GM18507 (cell line): ENCODE results near the gene MAGEA3.
"Not testable (repeated sequence)": the region's sequence is repeated elsewhere in the genome, so short reads cannot be mapped to it uniquely, and the experiment has no call there.

ENCODE experiments used
- DNase-seq: peaks from one replicate; pipeline ENCODE4 v3.0.0; 2011; ENCODE audit warnings: low read depth; ENCODE audit not compliant: insufficient read length; ENCODE audit errors: extremely low spot score
- FAIRE-seq: peaks from 2 replicates; lab custom pipeline; 2011; peaks lifted over from hg19 to GRCh38; lab: Jason Lieb, UNC

Gene MAGEA3

DNA sequence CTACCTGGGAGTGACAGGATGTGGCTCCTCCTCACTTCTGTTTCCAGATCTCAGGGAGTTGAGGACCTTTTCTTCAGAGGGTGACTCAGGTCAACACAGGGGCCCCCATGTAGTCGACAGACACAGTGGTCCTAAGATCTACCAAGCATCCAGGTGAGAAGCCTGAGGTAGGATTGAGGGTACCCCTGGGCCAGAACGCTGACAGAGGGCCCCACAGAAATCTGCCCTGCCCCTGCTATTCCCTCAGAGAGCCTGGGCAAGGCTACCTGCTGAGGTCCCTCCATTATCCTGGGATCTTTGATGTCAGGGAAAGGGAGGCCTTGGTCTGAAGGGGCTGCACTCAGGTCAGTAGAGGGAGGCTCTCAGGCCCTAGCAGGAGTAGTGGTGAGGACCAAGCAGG is 36.5 kb downstream of the MAGEA3 start:
- no peak for FAIRE-seq
- no peak for DNase-seq

DNA sequence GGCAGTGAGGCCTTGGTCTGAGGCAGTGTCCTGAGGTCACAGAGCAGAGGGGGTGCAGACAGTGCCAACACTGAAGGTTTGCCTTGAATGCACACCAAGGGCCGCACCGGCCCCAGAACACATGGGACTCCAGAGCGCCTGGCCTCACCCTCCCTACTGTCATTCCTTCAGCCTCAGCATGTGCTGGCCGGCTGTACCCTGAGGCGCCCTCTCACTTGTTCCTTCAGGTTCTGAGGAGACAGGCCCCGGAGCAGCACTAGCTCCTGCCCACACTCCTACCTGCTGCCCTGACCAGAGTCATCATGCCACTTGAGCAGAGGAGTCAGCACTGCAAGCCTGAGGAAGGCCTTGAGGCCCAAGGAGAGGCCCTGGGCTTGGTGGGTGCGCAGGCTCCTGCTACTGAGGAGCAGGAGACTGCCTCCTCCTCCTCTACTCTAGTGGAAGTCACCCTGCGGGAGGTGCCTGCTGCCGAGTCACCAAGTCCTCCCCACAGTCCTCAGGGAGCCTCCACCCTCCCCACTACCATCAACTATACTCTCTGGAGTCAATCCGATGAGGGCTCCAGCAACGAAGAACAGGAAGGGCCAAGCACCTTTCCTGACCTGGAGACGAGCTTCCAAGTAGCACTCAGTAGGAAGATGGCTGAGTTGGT is 37.4 kb downstream of the MAGEA3 start:
- no peak for FAIRE-seq
- no peak for DNase-seq

DNA sequence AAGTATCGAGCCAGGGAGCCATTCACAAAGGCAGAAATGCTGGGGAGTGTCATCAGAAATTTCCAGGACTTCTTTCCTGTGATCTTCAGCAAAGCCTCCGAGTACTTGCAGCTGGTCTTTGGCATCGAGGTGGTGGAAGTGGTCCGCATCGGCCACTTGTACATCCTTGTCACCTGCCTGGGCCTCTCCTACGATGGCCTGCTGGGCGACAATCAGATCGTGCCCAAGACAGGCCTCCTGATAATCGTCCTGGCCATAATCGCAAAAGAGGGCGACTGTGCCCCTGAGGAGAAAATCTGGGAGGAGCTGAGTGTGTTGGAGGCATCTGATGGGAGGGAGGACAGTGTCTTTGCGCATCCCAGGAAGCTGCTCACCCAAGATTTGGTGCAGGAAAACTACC is 37.9 kb downstream of the MAGEA3 start:
- FAIRE-seq, DNase-seq: not testable (repeated sequence)

DNA sequence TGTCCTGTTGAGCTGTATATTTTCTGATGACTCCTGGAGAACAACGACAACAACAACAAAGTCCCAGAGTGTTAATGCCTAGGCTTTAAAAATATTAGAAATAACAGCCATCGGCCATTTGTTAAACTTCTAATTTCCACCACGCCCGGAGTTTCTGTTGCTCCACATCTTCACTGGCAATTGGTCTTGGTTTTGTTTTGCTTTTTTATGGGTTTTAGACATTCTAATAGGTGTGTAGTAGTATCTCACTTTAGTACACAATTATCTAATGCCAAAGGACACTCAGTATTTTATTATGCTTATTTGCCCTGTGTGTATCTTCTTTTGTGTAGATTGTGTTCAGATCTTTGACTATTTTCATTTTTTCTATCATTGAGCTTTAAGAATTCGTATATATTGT is 40.0 kb downstream of the MAGEA3 start:
- FAIRE-seq = no peak
- no peak for DNase-seq
